ENCODE data around the gene PDE6G.

- TF ChIP-seq ZFP30 (CRISPR knock-in tag; IDR thresholded peaks at IDR 0.05) = no peak
- no peak for TF ChIP-seq TCF4 (CRISPR knock-in tag; IDR thresholded peaks at IDR 0.05; ENCODE audit: borderline replicate concordance)
- no peak for TF ChIP-seq PPARA (CRISPR knock-in tag; IDR thresholded peaks at IDR 0.05; ENCODE audit: borderline replicate concordance)
Measured at GRCh38 chr17:81640011-81640410, 16.3 kb downstream of the PDE6G start.
